ENCODE results near the gene EIF2D.
A peak's percentile ranks its signal among the peaks of the same experiment; 100 is the strongest.

The EIF2D gene

DNA sequence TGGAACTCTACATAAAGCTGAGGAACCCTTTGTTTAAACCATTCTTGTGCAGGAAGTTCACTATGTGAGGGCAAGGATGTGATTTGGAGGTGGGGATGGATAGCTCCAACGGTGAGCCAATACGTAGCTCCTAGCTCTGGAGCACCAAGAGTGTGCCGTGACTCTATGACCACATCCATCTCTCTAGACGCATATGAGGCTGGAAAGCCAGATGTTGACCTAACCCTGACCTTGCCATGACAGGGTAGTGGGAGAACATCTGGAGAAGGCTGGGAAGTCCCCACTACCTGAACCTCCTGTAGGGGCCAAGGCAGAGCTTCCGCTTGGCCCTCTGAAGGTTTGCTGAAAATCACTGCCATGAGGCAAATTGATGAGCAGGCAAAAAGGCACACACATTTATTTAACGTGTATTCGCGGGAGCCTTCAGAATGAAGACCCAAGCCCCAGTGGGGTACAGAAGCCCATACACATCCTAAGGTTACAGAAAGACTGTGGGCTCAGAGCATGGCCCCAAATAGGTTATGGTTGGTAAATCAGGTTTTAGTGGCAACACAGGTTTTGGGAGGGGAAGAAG, 43.4 kb downstream of the EIF2D start:
- no peak for DNase-seq

DNA sequence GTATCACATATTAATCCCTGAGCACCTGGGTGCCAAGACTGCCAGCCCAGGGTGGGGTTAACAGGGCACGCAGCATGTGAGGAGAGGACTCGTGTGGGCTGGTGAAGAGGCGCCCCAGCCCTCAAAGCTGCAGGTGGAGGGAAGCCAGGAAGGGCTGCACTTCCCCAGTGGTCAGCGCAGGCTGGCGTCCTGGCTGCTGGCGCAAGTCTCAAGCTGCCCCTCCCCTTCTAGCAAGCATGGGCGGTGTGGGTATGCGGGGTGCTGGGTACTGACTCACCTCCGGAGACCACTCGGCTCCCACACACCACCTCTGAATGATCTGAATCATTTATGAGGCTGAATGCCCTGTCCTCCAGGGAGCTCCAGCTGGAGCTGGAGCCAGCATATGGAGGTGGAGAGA, 44.0 kb downstream of the EIF2D start:
- no peak for DNase-seq

DNA sequence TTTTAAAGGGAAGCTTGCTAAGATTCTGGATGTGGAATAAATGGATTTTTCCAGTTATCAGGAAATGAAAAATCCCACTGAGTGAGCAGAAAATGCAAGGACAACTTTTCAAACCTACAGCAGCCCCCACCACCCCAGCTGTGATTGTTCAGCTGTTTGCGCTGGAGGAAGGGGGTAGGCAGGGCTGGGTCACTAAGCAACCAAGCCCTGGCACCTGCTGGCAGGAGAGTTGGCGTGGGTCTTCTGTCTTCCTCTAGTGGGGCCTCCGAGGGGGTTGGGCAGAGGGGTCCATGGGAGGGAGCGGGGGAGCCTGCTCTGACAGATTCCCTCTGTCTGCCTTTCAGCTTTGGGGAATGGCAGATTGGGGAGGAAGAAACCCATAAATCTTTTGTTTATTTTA, 45.3 kb downstream of the EIF2D start:
- no peak for DNase-seq

DNA sequence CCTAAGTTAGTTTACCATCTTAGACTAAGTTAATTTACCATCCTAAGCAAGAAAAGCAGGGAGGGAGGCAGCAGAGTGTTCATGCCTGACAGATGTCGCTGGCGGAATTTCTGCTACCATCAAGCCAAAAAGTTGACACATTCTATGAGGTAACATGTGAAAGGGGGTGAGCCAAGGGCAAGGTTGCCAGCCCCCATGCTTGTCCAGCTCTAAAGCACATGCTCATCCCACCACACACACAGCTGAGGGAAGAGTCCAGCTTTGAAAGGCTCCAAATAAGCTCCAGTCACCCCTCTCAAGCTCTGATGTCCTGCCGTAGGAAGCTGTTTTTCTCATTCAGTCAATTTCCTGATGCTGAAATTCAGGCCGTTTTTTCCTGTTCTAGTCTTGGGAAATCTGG, 46.3 kb downstream of the EIF2D start:
- no peak for DNase-seq

DNA sequence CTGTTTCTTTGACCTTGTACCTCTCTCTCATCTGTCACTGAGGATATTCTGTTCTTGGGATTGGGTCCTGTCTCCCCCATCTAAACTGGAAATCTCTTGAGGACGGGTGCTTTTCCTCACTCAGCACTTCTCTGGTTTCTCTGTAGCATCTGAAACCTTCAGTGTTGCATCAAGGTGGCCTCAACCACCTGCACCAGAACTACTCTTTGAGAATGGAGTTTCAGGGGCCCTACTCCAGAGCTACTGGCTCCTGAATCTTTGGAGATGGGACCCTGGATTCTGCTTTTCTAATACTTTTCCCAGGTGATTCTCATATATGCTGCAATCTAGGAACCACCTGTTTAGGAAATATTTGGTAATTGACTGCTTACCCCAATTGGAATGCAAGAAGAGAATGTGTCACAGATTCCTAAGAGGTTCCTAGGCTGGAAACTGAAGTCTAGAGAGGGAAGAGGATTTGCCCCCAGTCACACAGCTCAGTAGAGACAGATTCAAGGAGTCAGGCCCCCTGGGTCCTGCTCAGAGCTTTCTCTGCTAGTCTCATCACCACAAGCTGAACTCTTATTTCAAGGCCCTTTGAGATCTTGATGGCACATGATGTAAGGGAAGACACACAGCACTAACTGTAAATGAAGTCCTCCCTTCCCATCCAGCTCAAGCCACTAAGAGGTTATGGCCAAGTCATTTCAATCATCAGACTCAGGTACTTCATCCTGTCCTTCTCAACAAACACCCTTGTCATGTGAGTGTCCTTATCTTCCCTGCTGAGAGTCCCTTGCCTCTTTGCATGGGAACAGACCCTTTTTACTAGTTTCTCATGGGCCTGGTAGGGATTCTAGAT, 48.7 kb downstream of the EIF2D start:
- DNase-seq = no peak

DNA sequence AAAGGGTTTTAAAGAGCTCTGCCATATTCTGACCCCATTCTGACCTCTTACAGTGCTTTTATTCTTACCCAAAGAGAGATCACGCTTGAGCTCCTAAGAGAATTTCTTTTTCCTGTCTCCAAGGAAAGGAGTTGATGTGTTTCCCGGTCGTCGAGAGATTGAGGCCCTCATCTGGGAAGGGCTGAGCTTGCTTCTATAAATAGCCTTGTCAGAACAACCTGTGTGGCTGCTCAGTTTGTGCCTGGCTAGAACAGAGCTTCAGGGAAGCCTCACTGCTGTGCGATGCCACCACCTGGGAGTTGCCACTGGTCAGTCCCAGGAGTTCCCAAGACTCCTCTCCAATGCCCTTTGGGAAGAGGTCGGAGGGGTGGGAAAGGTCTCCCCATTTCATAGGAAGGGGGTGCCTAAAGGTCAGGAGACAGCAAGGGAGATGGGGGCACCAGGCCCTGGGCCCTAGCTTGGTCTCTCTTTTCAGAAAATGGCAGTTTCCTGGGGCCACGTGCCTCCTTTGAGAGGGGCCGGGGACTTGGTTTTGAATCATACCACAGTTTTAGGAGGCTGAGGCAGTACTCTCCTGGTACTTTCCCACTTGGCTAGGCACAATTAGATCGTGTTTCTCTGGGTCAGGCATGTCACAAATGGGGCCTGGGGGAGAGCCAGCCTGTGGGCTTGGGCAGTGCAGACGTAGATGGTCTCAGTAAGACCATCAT, 52.1 kb downstream of the EIF2D start:
- DNase-seq = no peak

DNA sequence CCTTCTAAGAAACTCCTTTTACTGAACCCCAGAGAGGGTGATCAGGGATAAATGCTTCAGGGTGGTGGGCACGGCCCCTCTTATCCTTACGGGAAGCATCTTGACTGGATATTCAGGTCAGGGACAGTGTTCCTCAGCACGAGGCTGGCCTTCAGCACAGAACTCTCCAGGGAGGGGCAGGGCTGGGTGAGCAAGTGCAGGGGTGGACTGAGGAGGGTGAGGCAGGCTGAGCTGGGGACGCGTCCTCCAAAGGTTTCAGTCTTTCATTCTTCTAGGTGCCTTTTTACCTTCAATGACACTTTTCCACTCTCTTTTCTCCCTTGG, 52.6 kb downstream of the EIF2D start:
- DNase-seq = no peak

DNA sequence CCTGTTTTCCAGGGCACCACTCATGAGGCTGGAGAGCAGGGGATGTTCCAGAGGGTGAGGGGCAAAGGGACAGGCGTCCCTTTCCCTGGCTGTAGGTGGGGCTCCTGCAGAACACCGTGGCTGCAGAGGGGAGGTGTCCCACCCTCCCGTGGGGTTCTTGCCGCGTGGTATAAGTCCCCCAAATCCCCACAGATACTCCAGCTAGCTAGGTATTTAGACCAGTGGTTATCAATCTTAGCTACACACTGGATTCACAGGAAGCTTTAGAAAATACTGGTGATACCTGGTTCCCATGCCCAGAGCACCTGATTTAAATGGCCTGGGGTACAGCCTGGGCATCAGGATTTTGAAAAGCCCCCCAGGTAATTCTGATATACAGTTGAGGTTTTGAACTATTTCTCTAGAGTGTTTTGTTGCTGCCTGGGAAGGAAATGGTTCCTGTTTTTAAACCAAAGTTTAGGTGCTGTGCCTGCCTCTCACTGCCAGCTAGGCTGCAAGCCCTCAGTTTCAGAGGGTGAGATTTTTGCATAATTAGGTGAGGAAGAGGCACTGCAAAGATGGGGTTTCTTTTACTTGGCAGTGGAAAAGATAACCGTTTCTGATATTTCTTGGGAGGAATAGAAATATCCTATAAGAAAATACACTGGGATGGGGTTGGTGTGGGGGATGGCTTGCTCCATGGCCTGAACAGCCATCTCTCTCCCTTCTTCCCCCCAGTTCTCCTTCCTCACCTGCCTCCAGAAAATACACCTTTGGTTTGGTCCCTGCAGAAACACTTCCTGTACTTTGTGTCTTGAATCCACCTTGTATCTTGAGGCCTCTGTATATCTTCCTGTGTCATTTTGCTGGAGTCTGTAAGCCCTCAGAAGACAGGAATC, 53.2 kb downstream of the EIF2D start:
- DNase-seq = peak; percentile 22

DNA sequence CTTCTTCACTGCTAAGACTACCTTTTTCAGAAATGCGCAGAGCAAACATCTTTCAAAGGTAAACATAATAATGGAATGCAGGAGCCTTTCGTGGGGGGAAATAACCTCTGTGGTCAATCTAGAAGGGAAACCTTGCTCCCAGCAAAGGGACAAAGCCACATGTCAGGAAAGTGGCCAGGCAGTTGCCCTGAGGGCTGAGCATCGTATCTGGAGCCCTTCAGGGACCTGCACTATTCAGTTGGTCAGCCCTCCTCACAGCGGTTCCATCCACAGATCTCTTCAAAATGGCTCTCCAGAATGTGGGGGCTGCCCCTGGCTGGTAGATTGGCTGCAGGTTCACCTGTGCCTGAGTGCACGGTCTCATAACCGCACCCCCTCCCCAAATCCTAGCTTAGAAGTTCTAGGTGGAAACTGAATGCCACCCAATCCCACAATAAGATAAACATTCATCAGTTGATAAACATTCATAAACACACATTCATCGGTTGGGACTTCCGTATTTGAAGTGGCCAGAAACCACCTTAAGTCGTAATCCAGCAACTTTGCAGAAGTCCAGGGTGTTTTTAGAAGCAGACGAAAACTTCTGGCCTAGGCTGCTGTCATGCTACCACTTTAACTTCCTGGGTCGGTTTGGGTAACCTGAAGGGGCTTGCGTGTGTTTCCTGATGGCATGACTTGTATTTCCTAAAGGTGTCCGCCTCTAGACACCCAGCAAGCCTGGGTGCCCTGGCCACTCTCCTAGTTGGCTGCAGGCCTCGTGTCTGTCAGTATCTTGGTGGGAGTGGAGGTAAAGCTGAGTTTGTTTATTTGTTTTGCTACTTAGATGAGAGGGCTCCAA, 54.4 kb downstream of the EIF2D start:
- DNase-seq = peak; percentile 78

DNA sequence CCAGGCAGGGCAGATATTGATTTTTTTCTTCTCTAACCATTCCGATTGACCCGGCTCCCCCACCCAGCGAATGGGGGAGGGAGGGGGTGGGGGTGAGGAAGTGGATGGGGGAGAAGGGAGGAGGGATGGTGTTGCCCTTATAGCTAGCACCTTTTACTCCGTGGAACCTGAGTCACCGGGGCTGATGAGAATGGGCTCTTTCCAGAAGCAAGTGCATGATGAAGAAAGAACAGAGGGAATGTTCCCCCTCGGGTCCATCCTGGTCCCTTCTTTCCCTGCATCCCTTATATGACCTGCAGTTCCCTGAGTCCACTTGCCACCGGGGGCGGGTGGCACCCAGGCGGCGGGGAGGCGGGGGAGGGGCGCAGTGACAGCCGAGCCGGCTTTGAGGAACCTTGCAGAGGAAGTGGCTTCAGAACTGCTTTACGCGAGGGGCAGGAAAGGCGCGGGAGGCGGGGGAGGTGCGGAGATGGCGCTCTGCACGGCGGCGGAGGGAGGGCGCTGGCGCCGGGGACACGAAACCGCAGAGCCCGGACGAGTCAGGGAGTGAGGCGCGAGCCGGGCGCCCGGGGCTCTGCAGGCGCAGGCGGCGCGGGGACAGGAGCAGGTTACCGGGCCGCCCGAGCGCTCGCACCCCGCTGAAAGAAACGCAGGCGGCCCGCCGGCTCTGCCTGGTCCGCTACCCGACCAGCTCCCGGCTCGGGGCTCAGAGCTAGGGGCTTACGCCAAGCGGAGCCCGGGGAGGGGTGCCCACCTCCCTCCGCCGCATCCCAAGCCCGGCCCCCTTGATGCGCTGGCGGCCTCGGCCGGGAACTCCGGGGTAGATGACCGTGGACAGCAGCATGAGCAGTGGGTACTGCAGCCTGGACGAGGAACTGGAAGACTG, 55.3 kb downstream of the EIF2D start:
- peak; percentile 90 for DNase-seq

DNA sequence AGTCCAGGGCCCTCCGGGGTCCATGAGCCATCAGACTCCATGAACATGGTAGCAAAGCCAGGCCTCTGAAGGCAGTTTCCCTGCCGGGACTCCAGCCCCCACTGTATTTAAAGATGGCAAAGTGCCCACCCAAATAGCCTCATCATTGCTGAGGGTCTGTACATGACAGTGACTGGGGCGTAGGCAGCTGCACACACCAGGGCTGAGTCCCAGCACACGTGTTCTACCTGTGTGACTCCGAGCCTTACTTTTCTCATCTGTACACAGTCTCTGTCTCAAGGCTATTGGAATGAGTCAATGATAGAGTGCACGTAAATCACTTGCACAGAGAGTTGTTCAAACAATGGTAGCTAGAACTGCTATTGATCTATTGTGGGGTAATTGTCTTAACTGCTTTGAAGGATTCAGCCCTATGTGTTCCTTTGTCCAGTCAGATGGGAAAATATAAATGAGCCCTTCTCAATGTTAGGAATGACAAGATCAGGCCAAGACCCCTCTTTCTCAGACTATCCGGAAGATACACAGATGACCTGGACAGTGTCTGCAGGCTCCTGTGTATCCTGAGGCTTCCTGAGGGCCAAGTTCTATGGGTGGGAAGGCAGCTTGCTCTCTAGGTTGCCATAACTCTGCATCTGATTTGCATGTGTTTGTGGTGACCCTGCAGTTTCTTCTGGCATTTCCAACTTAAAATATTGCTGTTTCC, 56.1 kb downstream of the EIF2D start:
- no peak for DNase-seq

DNA sequence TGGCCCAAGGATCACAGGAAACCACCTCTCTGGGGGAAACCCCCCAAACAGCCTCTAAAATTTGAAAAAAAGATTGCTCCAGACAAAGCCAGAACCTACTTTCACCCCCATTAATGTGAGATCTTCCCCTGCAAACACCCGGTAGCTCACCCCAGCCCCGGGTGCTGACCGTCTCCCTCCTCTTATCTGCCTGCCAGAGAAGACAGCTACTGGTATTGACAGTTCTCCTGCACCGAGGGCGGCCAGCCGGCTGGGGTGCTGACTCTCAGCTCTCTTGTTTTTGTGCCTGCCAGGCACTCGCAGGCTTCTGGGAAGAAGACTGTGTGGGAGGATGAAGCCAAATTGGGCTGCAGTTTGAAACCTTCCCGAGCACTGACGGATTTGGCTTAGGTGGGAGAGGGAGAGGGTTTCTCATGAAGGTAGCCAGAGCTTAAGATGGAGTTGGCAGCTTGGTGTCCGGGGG, 56.8 kb downstream of the EIF2D start:
- DNase-seq = no peak

DNA sequence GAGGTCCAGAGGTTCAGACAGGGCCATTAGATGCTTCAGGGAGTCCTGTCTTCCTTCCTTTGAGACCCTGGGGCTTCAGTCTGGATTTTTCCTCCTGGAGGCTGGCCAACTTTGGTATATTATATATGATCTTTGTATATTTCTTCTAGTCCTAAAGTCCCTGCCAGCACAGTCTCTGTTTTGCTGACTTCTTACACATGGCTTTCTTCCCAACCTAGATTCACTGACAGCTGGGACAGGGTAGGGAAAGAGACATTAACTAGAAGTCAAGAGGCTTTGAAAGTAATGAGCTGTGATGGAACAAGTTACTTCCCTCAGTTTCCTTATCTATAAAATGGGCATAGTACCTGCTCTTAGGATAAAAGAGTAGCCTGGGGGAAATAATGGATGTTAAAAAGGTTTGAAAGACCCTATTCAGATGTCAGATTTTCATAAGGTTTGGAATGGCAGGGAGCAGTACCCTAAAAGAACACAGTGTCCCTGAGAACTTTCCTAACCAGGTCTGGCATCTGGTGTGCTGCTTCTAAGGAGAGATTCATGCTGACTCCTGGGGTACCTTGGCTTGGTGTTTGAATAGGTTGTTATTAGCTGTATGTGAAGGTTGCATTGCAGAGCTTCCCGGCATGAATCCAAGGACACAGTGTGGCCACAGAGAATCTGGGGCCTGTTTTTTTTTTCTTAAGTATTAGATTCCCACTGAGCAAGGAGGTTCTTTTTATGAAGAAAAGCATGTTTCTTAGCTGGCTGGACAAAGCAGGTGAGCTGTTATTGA, 57.4 kb downstream of the EIF2D start:
- no peak for DNase-seq

DNA sequence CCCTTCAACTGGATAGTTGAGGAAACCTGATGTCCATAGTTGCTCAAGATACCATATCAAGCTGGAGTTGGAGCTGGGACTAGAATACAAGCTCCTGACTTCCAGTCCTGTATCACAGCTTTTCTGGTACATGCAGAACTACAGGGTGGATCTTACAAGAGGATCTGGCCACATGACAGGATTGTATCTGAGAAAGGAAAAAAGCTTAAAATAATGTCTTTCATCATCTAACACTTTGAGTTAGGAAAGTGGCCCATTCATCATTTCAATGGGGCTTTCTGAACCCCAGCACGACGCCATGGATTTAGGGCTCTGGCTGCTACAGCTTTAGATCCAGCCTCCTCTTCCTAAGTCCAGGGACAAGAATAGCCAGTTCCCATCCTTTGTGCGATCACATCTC, 58.1 kb downstream of the EIF2D start:
- no peak for DNase-seq

DNA sequence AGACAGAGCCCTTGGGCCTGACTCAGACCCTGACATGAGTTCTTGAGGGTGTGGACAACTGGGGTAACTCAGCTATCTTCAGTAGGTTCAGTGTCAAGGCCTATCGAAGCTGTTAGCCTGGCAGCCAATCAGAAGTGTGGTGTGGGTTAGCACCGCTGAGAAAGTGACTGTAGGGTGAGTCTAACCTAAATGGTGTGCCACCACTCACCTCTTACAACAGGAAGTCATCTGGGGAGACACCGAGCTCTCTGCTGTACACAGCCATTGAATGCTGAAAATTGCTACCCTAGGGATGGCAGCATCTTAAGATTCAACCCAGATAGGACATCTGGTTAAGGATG, 60.3 kb downstream of the EIF2D start:
- no peak for DNase-seq

DNA sequence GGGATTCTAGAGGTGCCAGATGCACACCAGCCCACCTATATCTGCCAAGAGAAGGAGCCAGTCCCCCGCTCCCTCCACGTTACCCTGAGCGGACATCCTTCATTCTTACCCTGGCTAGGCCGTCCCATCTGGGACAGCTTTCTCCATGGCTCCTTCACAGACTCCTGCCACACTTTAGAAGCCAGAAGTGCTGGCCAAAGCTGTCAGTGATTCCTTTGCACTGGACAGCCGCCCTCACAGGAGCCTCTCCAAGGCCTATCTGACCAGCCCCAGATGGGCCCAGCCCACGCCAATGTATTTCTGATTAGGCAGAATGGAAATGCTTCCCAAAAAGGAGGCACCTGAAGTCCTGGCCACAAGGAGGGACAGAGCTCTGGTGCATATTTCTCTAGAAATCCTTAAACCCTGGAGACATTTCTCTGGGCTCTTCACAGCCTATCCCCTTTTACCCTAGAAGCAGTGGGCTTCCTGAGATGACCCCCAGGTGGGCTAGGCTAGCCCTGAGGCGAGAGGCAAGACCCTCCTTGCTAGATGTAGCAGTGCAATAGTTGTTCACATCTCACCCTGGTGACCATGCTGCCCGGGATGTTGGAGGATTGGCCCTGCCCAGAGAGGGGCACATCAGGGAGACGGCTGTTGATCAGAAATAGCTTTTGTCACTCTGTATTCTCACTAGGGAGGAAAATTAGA, 60.8 kb downstream of the EIF2D start:
- DNase-seq = no peak

DNA sequence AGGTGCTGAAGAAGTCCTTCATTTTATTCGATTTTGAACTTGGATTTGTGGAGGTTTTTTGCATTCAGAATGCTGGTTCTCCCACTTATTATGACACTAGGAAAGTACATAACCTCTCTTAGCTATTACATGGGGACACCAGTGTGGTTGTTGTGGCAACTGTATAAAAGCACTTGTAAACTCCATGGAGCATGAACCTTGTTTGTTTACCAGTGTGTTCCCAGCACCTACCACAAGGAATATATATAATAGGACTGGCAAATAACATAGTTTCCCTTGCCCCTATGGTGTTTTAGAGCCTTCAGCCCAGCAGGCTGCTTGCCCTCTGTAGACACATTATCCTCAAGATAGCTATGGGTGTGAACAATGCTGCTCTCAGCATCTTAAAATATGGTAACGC, 61.8 kb downstream of the EIF2D start:
- DNase-seq = no peak

DNA sequence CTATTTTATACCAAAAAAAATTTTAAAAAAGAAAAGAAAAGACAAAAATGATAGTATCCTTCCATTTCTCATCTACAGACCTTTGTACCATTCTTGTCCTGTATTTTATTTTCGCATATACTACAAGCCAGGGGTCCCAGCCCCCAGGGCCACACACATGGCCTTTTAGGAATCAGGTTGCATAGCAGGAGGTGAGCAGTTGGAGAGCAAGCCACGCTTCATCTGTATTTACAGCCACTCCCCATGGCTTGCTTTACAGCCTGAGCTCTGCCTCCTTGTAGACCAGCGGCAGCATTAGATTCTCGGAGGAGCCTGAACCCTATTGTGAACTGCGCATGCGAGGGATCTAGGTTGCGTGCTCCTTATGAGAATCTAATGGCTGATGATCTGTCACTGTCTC, 65.2 kb downstream of the EIF2D start:
- no peak for DNase-seq

DNA sequence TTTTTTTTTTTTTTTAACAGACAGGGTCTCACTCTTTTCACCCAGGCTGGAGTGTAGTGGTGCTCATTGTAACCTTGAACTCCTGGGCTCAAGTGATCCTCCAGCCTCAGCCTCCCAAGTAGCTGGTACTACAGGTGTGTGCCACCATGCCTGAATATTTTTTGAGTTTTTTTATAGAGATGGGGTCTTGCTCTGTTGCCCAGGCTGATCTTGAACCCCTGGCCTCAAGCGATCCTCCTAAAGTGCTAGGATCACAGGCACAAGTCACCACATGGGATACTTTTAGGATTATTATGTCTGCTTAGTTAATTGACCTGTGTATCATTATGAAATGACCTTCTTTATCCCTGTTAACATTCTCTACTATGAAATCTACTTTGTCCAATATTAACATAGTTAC, 66.9 kb downstream of the EIF2D start:
- DNase-seq = no peak
